Motor neuron (in vitro differentiated cells): ENCODE data around the gene MGP. TPM values are rescaled to one million over a fixed set of nuclear protein-coding genes. Genes with fewer than 3 reads are reported as not detected.

Source experiments
- ATAC-seq, 8 experiments: fragments of 200-7000 bp; cut with Tn5 transposase; replicated peaks in 6 of 8; 2 replicates each; pipeline ENCODE4 v1.8.0; 2021; ENCODE audit warnings: mild to moderate bottlenecking in 8 of 8, moderate library complexity in 8 of 8
- H3K27ac ChIP-seq, 2 donors: fragments of 250-450 bp; sonication (Bioruptor Pico); 2 replicates each; pipeline ENCODE4 v1.9.0; 2021; ENCODE audit warnings: antibody characterized with exemption in 2 of 2, mild to moderate bottlenecking in 2 of 2, moderate library complexity in 1 of 2
- H3K4me1 ChIP-seq, 2 donors: fragments of 250-450 bp; sonication (Bioruptor Pico); replicated peaks in 1 of 2; 2 replicates each; pipeline ENCODE4 v1.6.1; 2021; ENCODE audit warnings: antibody characterized with exemption in 2 of 2, mild to moderate bottlenecking in 2 of 2, moderate library complexity in 1 of 2
- H3K4me3 ChIP-seq, 5 donors: fragments of 250-450 bp; sonication (Bioruptor Pico); 2 replicates each; pipeline ENCODE4 v1.9.0; 2021; ENCODE audit warnings: antibody characterized with exemption in 5 of 5, mild to moderate bottlenecking in 5 of 5, moderate library complexity in 4 of 5
- WGBS, 10 experiments: fragments of 450-650 bp; shearing (Covaris generic); methylation state at CpG; one replicate each; pipeline ENCODE4 v1.0.0; 2022; 5-methylcytosine and 5-hydroxymethylcytosine counted together
- in situ Hi-C, 9 experiments: fragments of 400-800 bp; cut with MboI; loops; one replicate each; pipeline ENCODE4 v1.15.0; 2021; ENCODE audit warnings: low sequenced_read_pairs in 9 of 9, low pct_unique_long_range_greater_than_20kb in 2 of 9; ENCODE audit not compliant: unreplicated experiment in 9 of 9
- total RNA-seq, 8 experiments: library from RNA; unstranded; fragments of 300-600 nt; gene quantifications; 2 replicates each; pipeline versions ENCODE4 v1.2.3 to v1.2.4, GENCODE V29; 2022

The MGP gene
- total RNA-seq, 8 experiments from 2014 or later = 0.05 to 532 (median 26.8) TPM; not detected in 1

DNA sequence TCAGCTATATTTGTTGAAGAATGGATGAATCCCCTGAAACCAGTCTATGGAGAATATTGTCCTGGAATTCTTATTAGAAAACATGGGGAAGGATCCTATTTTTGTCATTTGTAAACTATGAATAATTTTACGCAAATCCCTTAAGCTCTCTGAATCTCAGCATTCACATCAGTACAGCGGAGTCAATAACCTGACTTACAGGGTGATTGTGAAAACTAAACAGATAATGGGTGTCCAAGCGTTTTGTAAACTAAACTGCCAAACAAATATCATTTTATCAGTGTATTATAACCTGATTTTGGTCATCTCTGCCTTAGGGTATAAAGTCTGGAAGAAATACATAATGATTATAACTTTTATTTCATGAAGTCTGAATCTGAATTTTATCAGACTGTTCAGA, 52.3 kb downstream of the MGP start:
- H3K4me3 ChIP-seq = no peak overlapping the region
- WGBS, 10 experiments = 58 to 100% (median 84%) methylated on average over 1 to 3 of the region's 3 CpGs
- ATAC-seq = no peak
- no peak overlapping the region for H3K27ac ChIP-seq
- H3K4me1 ChIP-seq = peaks cover 13 to 15% of the 10 kb centered on the region in 2 donors
- in situ Hi-C loops = loop anchor here in 6 of 9 experiments (25.0 kb wide), 4 partner anchors 154 to 704 kb away; partner anchors contain the start of gene RERG (in 4 of the 6)

Other genes with a start within 250 kb of the MGP start
- under 1 TPM in 1 of 8 experiments, not detected in 7; 0.07 TPM for gene GUCY2C, start 189.3 kb downstream of the MGP start, total RNA-seq
- gene WBP11, start 82.4 kb downstream of the MGP start, total RNA-seq = 10 to 100 TPM; 14.5 to 38.5 (median 29.6) TPM
- 1 to 10 TPM; 1.9 to 4.5 (median 2.5) TPM for gene C12orf60, start 82.2 kb downstream of the MGP start, total RNA-seq
- 10 to 100 TPM in 1 of 8 experiments, 1 to 10 TPM in 2, under 1 TPM in 5; 0.41 to 14.0 (median 0.75) TPM for gene SMCO3, start 71.7 kb downstream of the MGP start, total RNA-seq
- under 1 TPM; 0.04 to 0.43 (median 0.26) TPM for gene ART4, start 42.3 kb downstream of the MGP start, total RNA-seq
- 1 to 10 TPM in 1 of 8 experiments, under 1 TPM in 3, not detected in 4; 0.15 to 1.9 (median 0.36) TPM for gene ERP27, start 52.7 kb upstream of the MGP start, total RNA-seq
- 1 to 10 TPM in 4 of 8 experiments, under 1 TPM in 4; 0.11 to 6.1 (median 1.2) TPM for gene ARHGDIB, start 75.7 kb upstream of the MGP start, total RNA-seq
- not detected for gene PDE6H, start 87.2 kb upstream of the MGP start, total RNA-seq